GM21526 (cell line): ENCODE results near the gene ITPR3.
"Not testable (repeated sequence)": the region's sequence is repeated elsewhere in the genome, so short reads cannot be mapped to it uniquely, and the experiment has no call there.

Source experiments
- ATAC-seq: cut with Tn5 transposase; IDR thresholded peaks from one replicate; pipeline ENCODE4 v1.9.1; 2021; ENCODE audit warnings: moderate library complexity; ENCODE audit not compliant: unreplicated experiment, low FRiP score

Gene ITPR3

GRCh38 chr6:33610779-33611732 is 10.1 kb upstream of the ITPR3 start:
- ATAC-seq, result no peak

GRCh38 chr6:33613146-33613794 is 7.9 kb upstream of the ITPR3 start:
- ATAC-seq, result no peak

- ATAC-seq, result no peak
Observed at GRCh38 chr6:33613795-33614168, 7.3 kb upstream of the ITPR3 start.

GRCh38 chr6:33616113-33616512 is 5.0 kb upstream of the ITPR3 start:
- no peak for ATAC-seq

GRCh38 chr6:33616913-33617312 is 4.2 kb upstream of the ITPR3 start:
- no peak for ATAC-seq

- ATAC-seq, result no peak
Observed at GRCh38 chr6:33619166-33619840, 1.8 kb upstream of the ITPR3 start.

GRCh38 chr6:33620158-33620855 is 815 bp upstream of the ITPR3 start:
- ATAC-seq, result no peak

GRCh38 chr6:33621711-33622388 is 728 bp downstream of the ITPR3 start:
- ATAC-seq, result no peak

- no peak for ATAC-seq
Observed at GRCh38 chr6:33622456-33623431, 1.6 kb downstream of the ITPR3 start.

- ATAC-seq, result no peak
Observed at GRCh38 chr6:33623895-33624381, 2.8 kb downstream of the ITPR3 start.

GRCh38 chr6:33624856-33625255 is 3.7 kb downstream of the ITPR3 start:
- no peak for ATAC-seq

GRCh38 chr6:33627876-33628275 is 6.8 kb downstream of the ITPR3 start:
- ATAC-seq, result no peak

- ATAC-seq, result no peak
Observed at GRCh38 chr6:33628401-33628964, 7.4 kb downstream of the ITPR3 start.

- no peak for ATAC-seq
Observed at GRCh38 chr6:33630014-33630413, 8.9 kb downstream of the ITPR3 start.

GRCh38 chr6:33631521-33631920 is 10.4 kb downstream of the ITPR3 start:
- ATAC-seq, result not testable (repeated sequence)

- ATAC-seq, result no peak
Observed at GRCh38 chr6:33631971-33632557, 10.9 kb downstream of the ITPR3 start.

GRCh38 chr6:33632558-33633039 is 11.5 kb downstream of the ITPR3 start:
- ATAC-seq, result no peak

GRCh38 chr6:33633084-33633461 is 12.0 kb downstream of the ITPR3 start:
- no peak for ATAC-seq
